Gastrocnemius medialis (tissue), 4 donors: ENCODE measurements around the gene RNASET2. TPM values are rescaled to one million over a fixed set of nuclear protein-coding genes. Genes with fewer than 3 reads are reported as not detected.

ENCODE experiments used
- ATAC-seq, 2 donors: fragments of 150-250 bp; one replicate each; pipeline ENCODE4 v1.9.1; 2016
- DNase-seq, 2 donors: peaks; one replicate each; pipeline ENCODE4 v3.0.0-alpha.2; 2019
- H3K27ac ChIP-seq, 4 donors: fragments of 200-600 bp; sonication (generic); 1 replicate in 1 of 4; 2 replicates in 3 of 4; pipeline ENCODE4 v1.5.1; 2016 to 2018; ENCODE audit warnings: mild to moderate bottlenecking in 2 of 4, moderate library complexity in 1 of 4
- H3K27me3 ChIP-seq, 3 donors: fragments of 200-600 bp; sonication (generic) in 2 of 3; 1 replicate in 1 of 3; 2 replicates in 2 of 3; pipeline versions ENCODE4 v1.5.1 to v1.6.0; 2016 to 2019; ENCODE audit warnings: mild to moderate bottlenecking in 1 of 3, moderate library complexity in 1 of 3
- H3K36me3 ChIP-seq, 2 donors: fragments of 200-600 bp; sonication (generic) in 1 of 2; one replicate each; pipeline ENCODE4 v1.5.1; 2017 to 2018
- H3K4me1 ChIP-seq, 2 donors: fragments of 200-600 bp; sonication (generic) in 1 of 2; one replicate each; pipeline ENCODE4 v1.5.1; 2016 to 2017; ENCODE audit warnings: mild to moderate bottlenecking in 2 of 2
- H3K4me3 ChIP-seq, 4 donors: fragments of 200-600 bp; sonication (generic) in 3 of 4; 1 replicate in 1 of 4; 2 replicates in 3 of 4; pipeline ENCODE4 v1.5.1; 2016 to 2019; ENCODE audit warnings: mild to moderate bottlenecking in 2 of 4
- H3K9me3 ChIP-seq, 3 donors: fragments of 200-600 bp; sonication (generic) in 2 of 3; 1 replicate in 1 of 3; 2 replicates in 2 of 3; pipeline ENCODE4 v1.5.1; 2016 to 2019
- POLR2A ChIP-seq, 2 donors: fragments of 450-650 bp; IDR thresholded peaks; one replicate each; pipeline ENCODE4 v1.6.1; 2017; ENCODE audit warnings: antibody characterized with exemption in 2 of 2, mild to moderate bottlenecking in 2 of 2, moderate library complexity in 2 of 2
- in situ Hi-C, 4 donors: fragments of 200-750 bp; cut with MboI; loops; one replicate each; pipeline versions ENCODE4 v1.15.0 to v1.8.0; 2017; ENCODE audit warnings: low sequenced_read_pairs in 4 of 4
- intact Hi-C: fragments of 100-400 bp; cut with DNase I; formaldehyde crosslinking; loops from one replicate; pipeline ENCODE4 v1.15.1; 2023; ENCODE audit warnings: low total_unique reads
- total RNA-seq, 4 donors: library from RNA; depleted of rRNA; stranded (reverse); fragments of >200 nt; gene quantifications; one replicate each; pipeline versions ENCODE4 v1.1.0 to v1.2.3, GENCODE V29; 2016
- TF ChIP-seq, protein P1 (sequence below), 5 experiments: fragments of 450-650 bp in 3 of 5; fragments of 200-600 bp in 2 of 5; sonication (generic) in 2 of 5; IDR thresholded peaks in 4 of 5; conservative IDR thresholded peaks in 1 of 5; 1 replicate in 4 of 5; 2 replicates in 1 of 5; pipeline ENCODE4 v1.5.1; 2016 to 2019; ENCODE audit warnings: antibody characterized with exemption in 5 of 5, mild to moderate bottlenecking in 3 of 5, moderate library complexity in 3 of 5

Gene RNASET2
- total RNA-seq, 4 donors from 2014 or later: 4.9 to 9.6 (median 6.5) TPM

GRCh38 chr6:166972101-166972500, 15.8 kb upstream of the RNASET2 start:
- ATAC-seq: no peak
- no peaks in the 10 kb centered on the region for H3K9me3 ChIP-seq
- no peak overlapping the region for H3K27ac ChIP-seq
- no peaks in the 10 kb centered on the region for H3K4me1 ChIP-seq
- no peaks in the 10 kb centered on the region for H3K27me3 ChIP-seq
- no peaks in the 10 kb centered on the region for H3K36me3 ChIP-seq
- DNase-seq: no peak
- TF ChIP-seq POLR2A (IDR thresholded peaks at IDR 0.05): no peak
- TF ChIP-seq, protein P1, sequence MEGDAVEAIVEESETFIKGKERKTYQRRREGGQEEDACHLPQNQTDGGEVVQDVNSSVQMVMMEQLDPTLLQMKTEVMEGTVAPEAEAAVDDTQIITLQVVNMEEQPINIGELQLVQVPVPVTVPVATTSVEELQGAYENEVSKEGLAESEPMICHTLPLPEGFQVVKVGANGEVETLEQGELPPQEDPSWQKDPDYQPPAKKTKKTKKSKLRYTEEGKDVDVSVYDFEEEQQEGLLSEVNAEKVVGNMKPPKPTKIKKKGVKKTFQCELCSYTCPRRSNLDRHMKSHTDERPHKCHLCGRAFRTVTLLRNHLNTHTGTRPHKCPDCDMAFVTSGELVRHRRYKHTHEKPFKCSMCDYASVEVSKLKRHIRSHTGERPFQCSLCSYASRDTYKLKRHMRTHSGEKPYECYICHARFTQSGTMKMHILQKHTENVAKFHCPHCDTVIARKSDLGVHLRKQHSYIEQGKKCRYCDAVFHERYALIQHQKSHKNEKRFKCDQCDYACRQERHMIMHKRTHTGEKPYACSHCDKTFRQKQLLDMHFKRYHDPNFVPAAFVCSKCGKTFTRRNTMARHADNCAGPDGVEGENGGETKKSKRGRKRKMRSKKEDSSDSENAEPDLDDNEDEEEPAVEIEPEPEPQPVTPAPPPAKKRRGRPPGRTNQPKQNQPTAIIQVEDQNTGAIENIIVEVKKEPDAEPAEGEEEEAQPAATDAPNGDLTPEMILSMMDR (IDR thresholded peaks at IDR 0.05 in 4 of 5, conservative IDR thresholded peaks at IDR 0.05 in 1 of 5): no peak
- H3K4me3 ChIP-seq: no peak overlapping the region
- intact Hi-C loops: no loop called here
- in situ Hi-C loops: no loop called here

DNA sequence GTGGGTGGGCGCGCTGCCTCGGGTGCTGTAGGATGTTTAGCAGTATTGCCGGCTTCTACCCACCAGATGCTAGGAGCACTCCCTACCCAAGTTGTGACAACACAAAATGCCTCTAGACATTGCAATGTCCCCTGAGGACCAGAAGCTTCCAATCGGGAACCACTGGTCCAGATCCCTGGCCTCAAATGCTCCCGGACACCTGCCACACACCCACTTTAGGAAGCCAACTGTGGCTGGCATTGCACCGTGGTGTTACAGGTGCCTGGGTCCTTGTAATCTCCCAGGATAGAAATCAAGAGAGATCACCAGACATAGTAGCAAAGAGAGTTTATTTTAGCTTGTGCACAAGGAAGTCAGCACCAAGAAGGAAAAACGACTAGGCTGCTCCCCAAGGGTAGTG, 14.9 kb upstream of the RNASET2 start:
- in situ Hi-C loops: no loop called here

GRCh38 chr6:166970776-166971175, 14.4 kb upstream of the RNASET2 start:
- H3K4me3 ChIP-seq: no peak overlapping the region
- DNase-seq (no peak), ATAC-seq (no peak)
- intact Hi-C loops (no loop called here), in situ Hi-C loops (no loop called here)
- no peak overlapping the region for H3K27ac ChIP-seq
- no peaks in the 10 kb centered on the region for H3K4me1 ChIP-seq
- no peak for TF ChIP-seq POLR2A (IDR thresholded peaks at IDR 0.05)
- TF ChIP-seq, protein P1 (IDR thresholded peaks at IDR 0.05 in 4 of 5, conservative IDR thresholded peaks at IDR 0.05 in 1 of 5): no peak
- no peaks in the 10 kb centered on the region for H3K36me3 ChIP-seq
- H3K27me3 ChIP-seq: no peaks in the 10 kb centered on the region
- H3K9me3 ChIP-seq: no peaks in the 10 kb centered on the region

More for the DNA sequence above, 14.9 kb upstream of the RNASET2 start:
- Histone ChIP-seq H3K4me1 (no peaks in the 10 kb centered on the region), H3K36me3 (no peaks in the 10 kb centered on the region), H3K9me3 (no peaks in the 10 kb centered on the region), H3K27ac (no peak overlapping the region), H3K4me3 (no peak overlapping the region), H3K27me3 (no peaks in the 10 kb centered on the region)
- DNase-seq: no peak
- TF ChIP-seq, protein P1 (IDR thresholded peaks at IDR 0.05 in 4 of 5, conservative IDR thresholded peaks at IDR 0.05 in 1 of 5): no peak
- no peak for TF ChIP-seq POLR2A (IDR thresholded peaks at IDR 0.05)
- intact Hi-C loops: no loop called here
- no peak for ATAC-seq

DNA sequence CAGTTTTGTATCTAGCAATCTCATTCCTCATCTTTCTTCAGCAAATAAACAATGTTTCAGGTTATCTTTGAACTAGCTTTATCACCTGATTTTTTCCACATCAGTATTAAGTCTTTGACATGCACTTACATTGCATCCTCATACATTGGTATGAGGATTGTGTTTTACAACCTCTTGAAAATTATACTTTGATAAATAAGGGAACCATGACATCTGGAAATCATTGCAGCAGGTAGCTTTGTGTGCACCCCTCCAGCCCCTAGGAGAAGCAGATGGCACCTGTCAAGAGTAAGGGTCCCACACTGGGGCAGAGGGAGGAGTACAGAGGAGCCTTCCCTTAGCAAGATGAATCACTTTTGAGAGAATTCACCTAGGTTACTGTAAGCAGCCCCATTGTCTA, 13.7 kb upstream of the RNASET2 start:
- no peaks in the 10 kb centered on the region for H3K4me1 ChIP-seq
- no peak for ATAC-seq
- no peaks in the 10 kb centered on the region for H3K9me3 ChIP-seq
- H3K27ac ChIP-seq: no peak overlapping the region
- H3K36me3 ChIP-seq: no peaks in the 10 kb centered on the region
- no peak overlapping the region for H3K4me3 ChIP-seq
- H3K27me3 ChIP-seq: no peaks in the 10 kb centered on the region
- intact Hi-C loops (no loop called here), in situ Hi-C loops (no loop called here)
- TF ChIP-seq POLR2A (IDR thresholded peaks at IDR 0.05): no peak
- TF ChIP-seq, protein P1 (IDR thresholded peaks at IDR 0.05 in 4 of 5, conservative IDR thresholded peaks at IDR 0.05 in 1 of 5): no peak
- DNase-seq: no peak

DNA sequence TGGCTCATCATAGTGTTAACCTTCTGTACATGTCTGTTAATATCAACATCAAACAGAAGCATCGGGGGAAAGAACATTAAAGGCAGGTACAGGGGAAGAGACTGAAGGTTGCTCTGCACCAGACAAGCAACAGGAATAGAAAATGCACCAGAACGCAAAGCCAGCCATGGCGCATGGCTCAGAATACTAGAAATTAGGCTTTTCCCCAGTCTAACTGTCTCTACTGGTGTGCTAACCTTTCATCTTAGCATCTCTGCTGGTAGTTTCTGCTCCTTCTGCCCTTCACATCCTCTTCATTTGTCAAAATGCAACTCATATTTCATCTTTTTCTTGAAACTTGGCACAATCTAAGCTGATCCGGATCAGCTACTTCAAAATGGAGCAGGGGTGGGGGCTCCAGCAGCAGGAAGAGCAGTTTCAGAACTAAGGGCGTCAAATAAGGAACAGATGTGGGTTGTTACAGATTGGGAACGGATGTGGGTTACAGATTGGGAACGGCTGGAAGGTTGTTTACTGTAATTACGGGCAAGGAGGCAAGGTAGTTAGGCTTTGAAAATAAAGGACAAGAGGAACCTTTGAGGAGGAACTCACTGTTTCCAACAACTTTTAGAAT, 13.1 kb upstream of the RNASET2 start:
- H3K27me3 ChIP-seq: no peaks in the 10 kb centered on the region
- TF ChIP-seq POLR2A (IDR thresholded peaks at IDR 0.05): no peak
- TF ChIP-seq, protein P1 (IDR thresholded peaks at IDR 0.05 in 4 of 5, conservative IDR thresholded peaks at IDR 0.05 in 1 of 5): no peak
- H3K4me1 ChIP-seq: no peaks in the 10 kb centered on the region
- ATAC-seq (no peak), DNase-seq (no peak)
- no peaks in the 10 kb centered on the region for H3K36me3 ChIP-seq
- H3K4me3 ChIP-seq: no peak overlapping the region
- no peaks in the 10 kb centered on the region for H3K9me3 ChIP-seq
- intact Hi-C loops (no loop called here), in situ Hi-C loops (no loop called here)
- H3K27ac ChIP-seq: no peak overlapping the region
